Common myeloid progenitor, CD34-positive (primary cell): ENCODE data around the gene PTPRG.

Source experiments
- CTCF ChIA-PET: fragments of 350-600 bp; sonication (Branson Sonifier 250); formaldehyde crosslinking; loops from one replicate; lab custom pipeline; 2021; ENCODE audit warnings: antibody characterized with exemption; lab: Charles Lee
- POLR2A ChIA-PET: fragments of 350-600 bp; sonication (Branson Sonifier 250); formaldehyde crosslinking; loops from one replicate; lab custom pipeline; 2021; ENCODE audit warnings: antibody characterized with exemption; lab: Charles Lee
- DNase-seq, 3 donors: peaks; one replicate each; pipeline versions ENCODE4 v3.0.0 to v3.0.0-alpha.2; 2013
- H3K27ac ChIP-seq, 2 experiments: 1 replicate in 1 of 2; 2 replicates in 1 of 2; pipeline ENCODE4 v1.7.0; 2013; ENCODE audit warnings: inconsistent platforms in 2 of 2, low read length in 2 of 2, mild to moderate bottlenecking in 2 of 2, low read depth in 1 of 2, moderate library complexity in 1 of 2; ENCODE audit not compliant: severe bottlenecking in 2 of 2, insufficient read depth in 1 of 2, poor library complexity in 1 of 2
- H3K27me3 ChIP-seq, 5 experiments: replicated peaks in 2 of 5; 1 replicate in 3 of 5; 2 replicates in 2 of 5; pipeline versions ENCODE4 v1.6.1 to v1.7.0; 2013; ENCODE audit warnings: low read length in 4 of 5, mild to moderate bottlenecking in 2 of 5, moderate library complexity in 2 of 5, inconsistent platforms in 1 of 5; ENCODE audit not compliant: insufficient read depth in 5 of 5, control insufficient read depth in 4 of 5
- H3K36me3 ChIP-seq, 4 experiments: 1 replicate in 2 of 4; 2 replicates in 2 of 4; pipeline versions ENCODE4 v1.6.1 to v1.7.0; 2013; ENCODE audit warnings: low read length in 3 of 4, control low read depth in 1 of 4, mild to moderate bottlenecking in 1 of 4; ENCODE audit not compliant: control insufficient read depth in 4 of 4, insufficient read depth in 4 of 4
- H3K4me1 ChIP-seq, 4 experiments: 1 replicate in 3 of 4; 2 replicates in 1 of 4; pipeline versions ENCODE4 v1.6.1 to v1.7.1; 2013; ENCODE audit warnings: low read length in 3 of 4, mild to moderate bottlenecking in 3 of 4, control low read depth in 1 of 4, inconsistent platforms in 1 of 4, moderate library complexity in 1 of 4; ENCODE audit not compliant: control insufficient read depth in 4 of 4, insufficient read depth in 4 of 4; ENCODE audit errors: control extremely low read depth in 1 of 4
- H3K4me3 ChIP-seq, 7 experiments: 1 replicate in 4 of 7; 2 replicates in 3 of 7; pipeline versions ENCODE4 v1.5.1 to v1.7.0; 2013; ENCODE audit warnings: mild to moderate bottlenecking in 7 of 7, low read length in 6 of 7, moderate library complexity in 6 of 7, inconsistent platforms in 2 of 7, low read depth in 2 of 7, control low read depth in 1 of 7; ENCODE audit not compliant: insufficient read depth in 4 of 7, control insufficient read depth in 1 of 7; ENCODE audit errors: extremely low read depth in 1 of 7
- H3K9me3 ChIP-seq, 5 experiments: 1 replicate in 4 of 5; 2 replicates in 1 of 5; pipeline versions ENCODE4 v1.6.1 to v1.7.1; 2013; ENCODE audit warnings: low read length in 4 of 5, mild to moderate bottlenecking in 2 of 5, inconsistent platforms in 1 of 5, low read depth in 1 of 5, moderate library complexity in 1 of 5; ENCODE audit not compliant: control insufficient read depth in 4 of 5, insufficient read depth in 2 of 5; ENCODE audit errors: control extremely low read depth in 1 of 5
- WGBS: methylation state at CpG from one replicate; pipeline ENCODE4 v1.1.5; 2013; ENCODE audit not compliant: insufficient coverage; 5-methylcytosine and 5-hydroxymethylcytosine counted together

The PTPRG gene

DNA sequence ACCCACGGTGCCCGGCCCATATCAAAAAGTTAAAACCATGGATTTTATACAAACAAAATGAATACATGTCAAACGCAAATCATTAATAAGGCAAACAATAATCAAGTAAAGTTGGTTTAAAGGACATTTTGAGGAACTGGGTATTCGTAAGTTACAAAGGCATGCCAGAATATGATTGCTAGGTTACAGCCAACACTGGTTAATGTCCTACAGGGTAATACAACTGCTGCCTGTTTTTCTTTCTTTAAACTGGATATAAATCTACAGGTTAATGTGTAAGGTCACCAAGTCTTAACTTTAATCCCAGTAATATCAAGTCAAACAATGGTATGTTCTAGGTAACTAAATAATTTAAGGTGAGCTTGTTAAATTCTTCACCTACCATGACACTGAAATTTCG, 166.1 kb downstream of the PTPRG start:
- H3K4me3 ChIP-seq: no peak overlapping the region
- DNase-seq: no peak
- H3K27me3 ChIP-seq: peaks cover 0 to 2% (median 0%) of the 10 kb centered on the region in 5 experiments
- no peak overlapping the region for H3K27ac ChIP-seq
- CTCF ChIA-PET: no interaction called here
- POLR2A ChIA-PET: no interaction called here
- no peaks in the 10 kb centered on the region for H3K36me3 ChIP-seq
- H3K4me1 ChIP-seq: no peaks in the 10 kb centered on the region
- peaks cover 0 to 3% (median 0%) of the 10 kb centered on the region in 5 experiments for H3K9me3 ChIP-seq
- 90% methylated on average over 4 of the region's 5 CpGs for WGBS

DNA sequence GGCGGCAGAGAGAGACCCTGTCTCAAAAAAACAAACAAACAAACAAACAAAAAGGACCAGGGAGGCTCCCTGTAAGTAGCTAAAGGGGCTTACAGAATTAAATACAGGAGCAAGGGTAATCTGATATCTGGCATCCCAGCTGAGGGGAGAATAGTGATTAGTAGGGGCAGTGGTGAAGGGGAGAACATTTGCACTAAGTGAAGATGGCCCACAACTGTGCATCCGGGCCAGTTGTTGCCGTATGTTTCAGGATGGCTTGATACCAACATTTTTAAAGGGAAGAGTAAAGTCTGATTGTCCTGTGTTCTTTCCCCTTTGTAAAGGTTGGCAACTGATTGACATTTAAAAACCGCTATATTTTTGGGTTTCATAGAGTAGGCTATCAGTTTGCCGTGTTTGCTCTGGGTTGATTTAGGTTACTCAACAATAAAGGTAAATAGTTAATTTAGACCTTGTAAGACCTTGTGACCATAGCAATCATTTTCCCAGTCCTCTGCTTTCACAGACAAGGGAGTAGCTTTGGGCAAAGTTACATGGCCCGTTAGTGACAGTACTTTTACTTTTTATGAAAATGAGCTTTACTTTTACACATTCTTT, 167.8 kb downstream of the PTPRG start:
- Histone ChIP-seq H3K36me3 (no peaks in the 10 kb centered on the region), H3K27ac (no peak overlapping the region), H3K9me3 (peaks cover 0 to 3% (median 0%) of the 10 kb centered on the region in 5 experiments), H3K4me1 (no peaks in the 10 kb centered on the region), H3K27me3 (peaks cover 0 to 2% (median 0%) of the 10 kb centered on the region in 5 experiments), H3K4me3 (no peak overlapping the region)
- ChIA-PET CTCF (no interaction called here), POLR2A (no interaction called here)
- WGBS: 100% methylated on average over 2 of the region's 6 CpGs
- no peak for DNase-seq

DNA sequence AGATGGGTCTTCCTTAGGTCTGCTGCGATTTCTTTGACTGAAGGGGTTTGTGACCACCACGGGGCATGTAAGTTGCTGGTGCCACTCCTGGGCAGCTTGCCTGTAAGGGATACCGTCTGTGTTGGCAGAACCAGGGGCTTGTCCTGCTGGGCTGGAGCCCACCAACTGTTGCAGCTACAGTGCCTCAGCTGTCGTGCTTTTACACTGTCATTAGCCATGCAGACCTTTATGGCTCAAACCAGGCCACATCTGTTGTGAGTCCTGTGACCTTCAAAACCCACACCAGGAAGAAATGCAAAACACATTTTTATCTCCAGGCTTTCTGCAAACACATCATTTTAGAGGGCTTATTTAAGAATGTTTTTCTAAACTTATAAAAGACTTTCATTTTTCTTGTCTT, 168.7 kb downstream of the PTPRG start:
- no peaks in the 10 kb centered on the region for H3K36me3 ChIP-seq
- POLR2A ChIA-PET: no interaction called here
- no peaks in the 10 kb centered on the region for H3K4me1 ChIP-seq
- H3K4me3 ChIP-seq: no peak overlapping the region
- H3K27me3 ChIP-seq: peaks cover 0 to 2% (median 0%) of the 10 kb centered on the region in 5 experiments
- no peak overlapping the region for H3K27ac ChIP-seq
- DNase-seq: no peak
- peaks cover 0 to 1% (median 0%) of the 10 kb centered on the region in 5 experiments for H3K9me3 ChIP-seq
- CTCF ChIA-PET: no interaction called here
- 91% methylated on average over 4 of the region's 4 CpGs for WGBS

DNA sequence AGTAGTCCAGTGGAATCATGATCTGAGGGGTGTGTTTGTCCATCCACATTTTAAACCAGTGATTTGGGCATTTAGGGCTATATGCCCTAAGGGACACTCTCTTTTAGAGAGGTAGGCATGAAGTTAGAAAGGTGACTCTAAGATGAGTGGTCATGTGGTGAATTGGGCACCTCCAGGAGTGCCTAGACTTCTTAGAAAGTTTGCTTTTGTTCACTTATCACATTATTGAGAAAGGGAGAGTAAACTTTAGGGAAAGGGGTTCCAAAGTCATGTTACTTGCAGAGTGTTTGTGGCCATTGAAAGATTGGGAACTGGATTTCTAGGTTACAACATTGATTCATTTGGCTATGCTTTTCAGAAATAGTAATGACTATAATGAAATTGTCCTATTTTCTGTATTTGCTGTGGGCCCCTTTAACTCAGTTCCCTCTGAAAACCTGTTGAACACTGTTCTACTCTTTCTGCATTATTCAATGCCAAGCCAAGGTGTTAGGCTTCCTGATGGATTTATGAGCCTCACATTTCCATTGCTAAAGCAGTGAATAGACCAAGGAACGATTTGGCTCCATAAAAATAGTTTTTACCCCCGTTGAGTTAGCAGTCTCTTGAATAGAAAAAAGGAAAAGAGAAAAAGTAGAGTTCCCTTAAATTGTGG, 169.3 kb downstream of the PTPRG start:
- Histone ChIP-seq H3K9me3 (peaks cover 0 to 1% (median 0%) of the 10 kb centered on the region in 5 experiments), H3K36me3 (no peaks in the 10 kb centered on the region), H3K4me1 (no peaks in the 10 kb centered on the region), H3K27ac (no peak overlapping the region), H3K4me3 (no peak overlapping the region), H3K27me3 (peaks cover 0 to 2% (median 0%) of the 10 kb centered on the region in 5 experiments)
- ChIA-PET POLR2A (no interaction called here), CTCF (no interaction called here)
- DNase-seq: no peak
- WGBS: 43% methylated on average over 1 of the region's 2 CpGs

DNA sequence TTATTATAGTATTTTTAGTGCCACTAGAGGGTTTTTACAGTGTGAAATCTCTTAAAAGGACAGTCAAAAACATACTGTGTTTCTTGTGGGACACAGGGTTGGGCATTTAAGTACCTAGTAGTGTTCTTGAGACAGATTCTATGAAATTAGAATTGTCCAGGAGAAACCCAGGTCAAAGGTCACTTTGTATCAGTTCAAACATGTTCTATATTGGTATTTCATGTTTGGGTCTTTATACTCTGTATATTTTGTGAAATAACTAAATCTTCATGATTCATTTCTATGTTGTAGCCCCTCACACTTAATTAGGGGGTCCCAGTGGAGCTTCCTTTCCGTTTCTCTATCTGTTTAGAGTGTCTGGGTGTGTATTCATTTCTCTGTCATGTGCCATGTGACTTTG, 171.6 kb downstream of the PTPRG start:
- Histone ChIP-seq H3K4me3 (no peak overlapping the region), H3K4me1 (no peaks in the 10 kb centered on the region), H3K36me3 (no peaks in the 10 kb centered on the region), H3K27me3 (peaks cover 0 to 2% (median 0%) of the 10 kb centered on the region in 5 experiments), H3K27ac (no peak overlapping the region), H3K9me3 (peaks cover 0 to 1% (median 0%) of the 10 kb centered on the region in 5 experiments)
- DNase-seq: no peak
- ChIA-PET CTCF (no interaction called here), POLR2A (no interaction called here)
- WGBS: no CpG with 5 or more reads among the region's 1 CpG

DNA sequence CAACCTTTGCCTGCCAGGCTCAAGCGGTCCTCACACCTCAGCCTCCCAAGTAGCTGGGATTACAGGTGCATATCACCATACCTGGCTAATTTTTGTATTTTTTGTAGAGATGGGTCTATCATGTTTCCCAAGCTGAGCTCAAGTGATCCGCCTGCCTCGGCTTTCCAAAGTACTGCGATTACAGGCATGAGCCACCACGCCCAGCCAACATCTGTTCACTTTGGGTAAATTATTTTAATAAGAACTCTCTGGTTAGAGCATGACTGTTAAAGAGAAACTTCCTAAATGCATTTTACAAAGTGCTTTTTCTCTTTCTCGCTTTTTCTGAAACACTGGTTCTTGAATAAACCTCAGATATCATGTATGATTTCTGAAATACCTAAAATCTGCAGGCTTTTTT, 172.5 kb downstream of the PTPRG start:
- CTCF ChIA-PET: no interaction called here
- no peaks in the 10 kb centered on the region for H3K4me1 ChIP-seq
- WGBS: 95% methylated on average over 6 of the region's 6 CpGs
- POLR2A ChIA-PET: no interaction called here
- H3K9me3 ChIP-seq: peaks cover 0 to 1% (median 0%) of the 10 kb centered on the region in 5 experiments
- H3K4me3 ChIP-seq: no peak overlapping the region
- no peak overlapping the region for H3K27ac ChIP-seq
- H3K27me3 ChIP-seq: peaks cover 0 to 2% (median 0%) of the 10 kb centered on the region in 5 experiments
- H3K36me3 ChIP-seq: no peaks in the 10 kb centered on the region
- no peak for DNase-seq
